ENCODE data around the gene ACTG1. TPM values are rescaled to one million over a fixed set of nuclear protein-coding genes. Genes with fewer than 3 reads are reported as not detected.
A peak's percentile ranks its signal among the peaks of the same experiment; 100 is the strongest.

ACTG1 gene
- total and polyA plus RNA-seq, 12 donors: 290 to 1,180 (median 345) TPM

DNA sequence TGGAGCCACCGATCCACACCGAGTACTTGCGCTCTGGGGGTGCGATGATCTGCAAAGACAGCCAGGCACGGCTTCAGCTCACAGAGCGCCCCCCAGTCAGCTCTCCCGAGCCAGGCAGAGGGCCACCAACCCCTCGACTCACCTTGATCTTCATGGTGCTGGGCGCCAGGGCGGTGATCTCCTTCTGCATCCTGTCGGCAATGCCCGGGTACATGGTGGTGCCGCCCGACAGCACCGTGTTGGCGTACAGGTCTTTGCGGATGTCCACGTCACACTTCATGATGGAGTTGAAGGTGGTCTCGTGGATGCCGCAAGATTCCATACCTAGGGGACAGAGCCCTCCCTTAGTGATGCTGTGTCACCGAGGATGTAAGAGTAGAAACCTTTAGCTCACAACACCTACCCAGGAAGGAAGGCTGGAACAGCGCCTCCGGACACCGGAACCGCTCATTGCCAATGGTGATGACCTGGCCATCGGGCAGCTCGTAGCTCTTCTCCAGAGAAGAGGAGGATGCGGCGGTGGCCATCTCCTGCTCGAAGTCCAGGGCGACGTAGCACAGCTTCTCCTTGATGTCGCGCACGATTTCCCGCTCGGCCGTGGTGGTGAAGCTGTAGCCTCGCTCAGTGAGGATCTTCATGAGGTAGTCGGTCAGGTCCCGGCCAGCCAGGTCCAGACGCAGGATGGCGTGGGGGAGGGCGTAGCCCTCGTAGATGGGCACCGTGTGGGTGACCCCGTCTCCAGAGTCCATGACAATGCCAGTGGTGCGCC lies 1.6 kb downstream of the ACTG1 start:
- Histone ChIP-seq H3K4me3 (peak overlapping the region; percentile 73 to 99 (median 94)), H3K9me3 (peaks cover 0 to 5% (median 0%) of the 10 kb centered on the region in 11 donors), H3K27me3 (no peaks in the 10 kb centered on the region), H3K4me1 (peaks cover 3 to 48% (median 31%) of the 10 kb centered on the region in 9 donors), H3K27ac (peak overlapping the region in 9 of 10 donors; percentile 98 to 100 (median 100)), H3K36me3 (peaks cover 8 to 47% (median 34%) of the 10 kb centered on the region in 9 donors)
- ATAC-seq (no peak), DNase-seq (no peak)
- 1 to 7% methylated on average over 48 of the region's 48 CpGs for WGBS, 2 donors
- TF ChIP-seq, protein P1, sequence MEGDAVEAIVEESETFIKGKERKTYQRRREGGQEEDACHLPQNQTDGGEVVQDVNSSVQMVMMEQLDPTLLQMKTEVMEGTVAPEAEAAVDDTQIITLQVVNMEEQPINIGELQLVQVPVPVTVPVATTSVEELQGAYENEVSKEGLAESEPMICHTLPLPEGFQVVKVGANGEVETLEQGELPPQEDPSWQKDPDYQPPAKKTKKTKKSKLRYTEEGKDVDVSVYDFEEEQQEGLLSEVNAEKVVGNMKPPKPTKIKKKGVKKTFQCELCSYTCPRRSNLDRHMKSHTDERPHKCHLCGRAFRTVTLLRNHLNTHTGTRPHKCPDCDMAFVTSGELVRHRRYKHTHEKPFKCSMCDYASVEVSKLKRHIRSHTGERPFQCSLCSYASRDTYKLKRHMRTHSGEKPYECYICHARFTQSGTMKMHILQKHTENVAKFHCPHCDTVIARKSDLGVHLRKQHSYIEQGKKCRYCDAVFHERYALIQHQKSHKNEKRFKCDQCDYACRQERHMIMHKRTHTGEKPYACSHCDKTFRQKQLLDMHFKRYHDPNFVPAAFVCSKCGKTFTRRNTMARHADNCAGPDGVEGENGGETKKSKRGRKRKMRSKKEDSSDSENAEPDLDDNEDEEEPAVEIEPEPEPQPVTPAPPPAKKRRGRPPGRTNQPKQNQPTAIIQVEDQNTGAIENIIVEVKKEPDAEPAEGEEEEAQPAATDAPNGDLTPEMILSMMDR (IDR thresholded peaks at IDR 0.05): no peak
- intact Hi-C loops (cut with DNase I): no loop called here

DNA sequence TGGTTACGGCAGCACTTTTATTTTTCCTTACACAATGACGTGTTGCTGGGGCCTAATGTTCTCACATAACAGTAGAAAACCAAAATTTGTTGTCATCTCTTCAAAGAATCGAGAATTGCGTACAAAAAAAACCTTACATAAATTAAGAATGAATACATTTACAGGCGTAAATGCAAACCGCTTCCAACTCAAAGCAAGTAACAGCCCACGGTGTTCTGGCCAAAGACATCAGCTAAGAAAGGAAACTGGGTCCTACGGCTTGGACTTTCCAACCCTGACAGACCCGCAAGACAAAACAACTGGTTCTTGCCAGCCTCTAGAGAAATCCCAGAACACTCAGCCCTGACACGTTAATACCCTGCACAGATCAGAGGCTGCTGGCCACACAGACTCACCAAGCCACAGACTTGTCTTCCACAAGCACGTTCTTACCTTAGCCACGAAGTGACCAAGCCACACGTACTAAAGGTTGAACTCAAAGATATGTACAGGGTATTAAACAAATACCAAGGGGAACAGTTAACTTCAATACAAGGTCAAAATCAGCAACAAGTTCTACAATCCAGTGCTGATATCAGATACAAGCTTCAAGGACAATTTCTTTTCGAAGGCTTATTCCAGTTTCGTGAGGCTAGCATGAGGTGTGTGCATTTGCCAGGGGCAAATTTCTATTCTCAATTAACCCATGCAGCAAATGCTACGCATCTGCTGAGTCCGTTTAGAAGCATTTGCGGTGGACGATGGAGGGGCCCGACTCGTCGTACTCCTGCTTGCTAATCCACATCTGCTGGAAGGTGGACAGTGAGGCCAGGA lies 2.4 kb downstream of the ACTG1 start:
- intact Hi-C loops (cut with DNase I): no loop called here
- H3K27me3 ChIP-seq: no peaks in the 10 kb centered on the region
- peak overlapping the region; percentile 73 to 99 (median 94) for H3K4me3 ChIP-seq
- WGBS, 2 donors: 2 to 15% methylated on average over 22 of the region's 22 CpGs
- peaks cover 0 to 40% (median 24%) of the 10 kb centered on the region in 9 donors for H3K4me1 ChIP-seq
- peaks cover 8 to 47% (median 34%) of the 10 kb centered on the region in 9 donors for H3K36me3 ChIP-seq
- H3K9me3 ChIP-seq: peaks cover 0 to 5% (median 0%) of the 10 kb centered on the region in 11 donors
- no peak for DNase-seq
- H3K27ac ChIP-seq: peak overlapping the region in 9 of 10 donors; percentile 98 to 100 (median 100)
- TF ChIP-seq, protein P1 (IDR thresholded peaks at IDR 0.05): no peak
- no peak for ATAC-seq

DNA sequence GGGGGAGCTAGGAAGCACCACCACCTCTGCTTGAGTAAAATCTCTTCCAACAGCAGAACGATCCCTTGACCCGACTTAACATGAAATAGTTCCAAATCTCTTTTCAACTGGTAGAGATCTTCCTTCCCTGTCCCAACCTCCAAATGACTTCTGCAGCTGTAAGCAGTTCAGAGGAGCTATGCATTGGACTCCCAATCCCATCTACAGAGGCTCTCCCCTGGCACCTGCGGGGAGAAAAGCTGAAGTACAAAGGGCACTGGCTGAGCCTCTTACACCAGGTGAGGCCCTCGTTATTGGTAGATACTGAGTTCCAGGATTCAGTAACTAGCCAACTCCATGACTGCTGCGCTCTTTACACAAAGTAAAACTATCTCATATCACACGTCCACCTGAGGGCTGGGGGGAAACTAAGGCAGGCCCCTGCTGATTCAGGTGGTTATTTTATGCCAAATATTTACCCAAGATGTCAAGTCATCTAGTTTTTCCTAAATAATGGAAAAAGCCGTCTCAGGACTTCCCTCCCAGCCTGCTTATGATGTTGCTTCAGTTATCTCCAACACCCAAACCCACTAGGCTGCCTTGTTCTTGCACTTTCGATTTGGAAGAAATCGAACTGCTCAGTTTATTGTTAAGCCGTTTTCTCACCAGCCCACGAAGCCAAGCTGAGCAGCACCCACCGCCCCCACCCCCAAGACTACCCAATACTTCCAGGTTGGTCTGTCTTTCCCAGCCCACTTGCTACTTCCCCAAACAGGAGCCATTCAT lies 3.2 kb downstream of the ACTG1 start:
- H3K4me3 ChIP-seq: peak overlapping the region; percentile 73 to 99 (median 94)
- peaks cover 0 to 5% (median 0%) of the 10 kb centered on the region in 11 donors for H3K9me3 ChIP-seq
- ATAC-seq: no peak
- peaks cover 0 to 38% (median 24%) of the 10 kb centered on the region in 9 donors for H3K4me1 ChIP-seq
- DNase-seq: no peak
- H3K36me3 ChIP-seq: peaks cover 8 to 47% (median 34%) of the 10 kb centered on the region in 9 donors
- H3K27me3 ChIP-seq: no peaks in the 10 kb centered on the region
- intact Hi-C loops (cut with DNase I): no loop called here
- WGBS, 2 donors: 11 to 13% methylated on average over 12 of the region's 12 CpGs
- H3K27ac ChIP-seq: peak overlapping the region in 8 of 10 donors; percentile 26 to 100 (median 100)
- TF ChIP-seq, protein P1 (IDR thresholded peaks at IDR 0.05): no peak

Data from heart right ventricle (tissue), 16 donors.